HS-5 (cell line): ENCODE results near the gene RAP2B.

Experiments
- DNase-seq: peaks from one replicate; pipeline ENCODE4 v3.0.0-alpha.2; 2012; ENCODE audit warnings: low read depth

The RAP2B gene

DNA sequence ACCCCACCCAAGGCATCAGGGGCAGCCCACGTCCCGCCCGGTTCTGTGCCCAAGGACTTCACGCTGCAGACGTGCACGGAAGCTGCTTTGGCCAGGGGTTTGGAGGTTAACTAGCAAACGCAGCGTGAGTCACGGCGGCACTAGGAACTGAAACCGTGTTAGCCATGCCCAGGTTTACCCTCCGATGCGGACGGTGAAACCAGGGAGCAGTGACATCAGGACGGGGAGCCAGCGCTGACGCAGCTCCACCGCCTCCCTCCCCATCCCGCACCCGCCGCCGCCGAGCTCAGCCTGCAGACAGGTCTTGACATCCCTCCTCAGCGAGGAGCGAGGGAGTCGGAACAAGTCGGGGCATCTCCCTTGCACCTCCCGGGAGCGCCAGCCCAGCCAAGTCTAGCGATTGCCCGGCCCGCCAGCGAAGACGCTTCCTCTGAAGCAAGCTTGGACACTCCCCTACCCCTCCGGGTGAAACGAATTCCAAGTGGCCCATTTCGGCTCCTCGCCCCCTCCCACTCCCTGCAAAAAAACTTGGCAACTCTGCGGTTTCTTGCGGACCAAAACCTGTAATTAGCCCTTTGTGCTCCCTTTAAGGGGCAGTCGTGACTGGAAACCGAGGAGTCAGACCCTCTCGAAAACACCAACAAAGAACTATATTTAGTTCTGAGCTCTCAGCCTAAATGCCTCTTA is 1.4 kb upstream of the RAP2B start:
- peak; percentile 77 for DNase-seq

DNA sequence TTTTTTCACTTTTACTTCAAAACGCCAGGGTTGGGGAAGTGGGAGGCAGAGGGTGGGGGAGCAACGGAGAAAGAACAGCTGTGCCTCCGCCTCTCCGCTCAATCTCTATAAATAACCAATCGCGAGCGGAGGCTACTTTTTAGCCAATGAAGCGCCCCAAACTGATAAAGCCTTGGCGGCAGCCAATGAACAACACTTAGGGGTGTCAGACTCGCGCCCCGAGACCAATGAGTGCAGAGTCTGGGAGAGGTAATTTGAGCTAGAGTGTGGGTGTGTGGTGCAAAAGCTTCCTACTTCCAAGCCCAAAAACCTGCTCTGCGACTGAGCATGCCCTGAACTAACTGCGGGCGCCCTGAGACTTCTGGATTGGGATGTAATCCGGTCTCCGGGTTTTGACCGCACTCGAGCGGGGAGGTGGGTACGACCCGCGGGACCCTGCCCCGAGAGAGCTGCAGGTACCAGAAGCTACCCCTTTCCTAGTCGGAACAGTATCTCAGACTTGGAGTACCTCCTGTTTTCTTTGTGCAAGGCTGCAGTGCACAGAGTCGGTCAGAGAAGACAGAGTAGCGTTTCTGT is 800 bp upstream of the RAP2B start:
- DNase-seq, result peak; percentile 97

- DNase-seq, result no peak
Measured at GRCh38 chr3:153162513-153163392, 727 bp downstream of the RAP2B start.

DNA sequence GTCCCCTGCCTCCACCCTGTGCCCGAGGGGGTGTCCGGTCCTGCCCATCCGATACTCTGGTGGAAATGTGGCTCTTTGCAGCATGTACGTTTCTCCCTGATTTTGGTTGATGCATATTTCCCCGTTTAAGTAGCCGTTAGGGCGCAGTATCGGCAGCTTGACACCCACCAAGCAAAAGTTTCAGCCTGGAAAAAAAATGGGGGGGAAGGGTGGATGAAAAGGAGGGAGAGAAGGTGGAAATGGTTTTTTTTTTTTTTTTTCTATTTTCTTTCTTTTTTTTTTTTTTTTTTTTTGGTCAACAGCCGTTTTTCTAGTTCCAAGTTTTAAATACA is 1.3 kb downstream of the RAP2B start:
- DNase-seq, result no peak

- DNase-seq, result no peak
Measured at GRCh38 chr3:153163756-153164550, 1.9 kb downstream of the RAP2B start.

DNA sequence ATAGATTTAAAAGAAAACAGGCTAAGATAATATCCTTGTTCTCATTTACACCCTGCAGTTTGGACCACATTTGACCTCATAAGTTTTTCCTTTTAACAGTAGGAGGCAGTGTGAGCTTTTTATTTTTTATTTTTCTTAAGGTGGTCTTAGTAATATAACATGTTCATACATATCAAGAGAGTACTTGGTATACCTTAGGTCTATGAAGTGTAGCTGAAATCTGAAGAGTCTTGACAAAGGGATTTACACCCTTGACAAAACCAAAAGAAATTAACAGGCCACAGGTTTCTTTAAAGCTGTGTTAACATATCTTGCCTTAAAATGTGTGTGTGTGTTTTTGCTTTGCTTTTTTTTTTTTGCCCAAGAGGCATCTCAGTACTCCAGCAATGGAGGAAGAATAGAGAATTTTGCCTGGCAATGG is 3.2 kb downstream of the RAP2B start:
- DNase-seq, result no peak

DNA sequence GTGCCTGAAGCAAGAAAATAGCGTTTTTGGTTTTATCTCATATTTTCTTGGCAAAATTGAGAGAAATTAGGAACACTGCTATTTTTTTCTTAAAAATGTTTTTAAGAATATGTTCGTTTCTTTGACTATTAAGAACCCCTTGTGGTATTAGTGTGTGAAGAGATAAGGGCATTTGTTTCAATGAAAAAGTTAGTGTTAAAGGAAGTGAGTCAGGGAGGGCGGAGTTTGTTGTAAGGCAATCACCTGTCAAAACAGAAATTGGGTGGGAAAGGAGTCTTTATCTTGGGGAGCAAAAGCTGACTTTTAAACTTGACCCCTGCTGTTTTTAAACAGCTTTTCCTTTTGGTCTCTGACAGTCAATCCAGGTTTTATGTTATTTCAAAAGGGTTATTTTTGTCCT is 4.2 kb downstream of the RAP2B start:
- DNase-seq, result no peak

DNA sequence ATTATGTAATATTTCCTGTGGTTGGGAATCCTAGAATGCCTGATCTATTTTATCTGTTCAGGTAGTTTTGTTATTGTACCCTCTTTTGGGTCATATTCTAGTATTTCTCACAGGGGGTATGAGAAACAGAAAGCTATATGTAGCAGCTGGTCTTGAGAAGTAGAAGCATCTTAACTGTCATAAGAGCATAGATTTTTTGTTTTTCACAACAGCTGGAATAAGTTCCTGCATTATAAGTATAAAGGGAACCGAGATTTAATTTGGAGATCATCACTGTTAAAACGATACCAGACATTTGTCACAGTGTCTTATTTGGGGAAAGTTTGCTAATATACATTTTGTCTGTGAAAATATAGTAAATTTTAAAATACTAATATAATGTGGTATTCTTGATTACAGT is 4.8 kb downstream of the RAP2B start:
- no peak for DNase-seq

DNA sequence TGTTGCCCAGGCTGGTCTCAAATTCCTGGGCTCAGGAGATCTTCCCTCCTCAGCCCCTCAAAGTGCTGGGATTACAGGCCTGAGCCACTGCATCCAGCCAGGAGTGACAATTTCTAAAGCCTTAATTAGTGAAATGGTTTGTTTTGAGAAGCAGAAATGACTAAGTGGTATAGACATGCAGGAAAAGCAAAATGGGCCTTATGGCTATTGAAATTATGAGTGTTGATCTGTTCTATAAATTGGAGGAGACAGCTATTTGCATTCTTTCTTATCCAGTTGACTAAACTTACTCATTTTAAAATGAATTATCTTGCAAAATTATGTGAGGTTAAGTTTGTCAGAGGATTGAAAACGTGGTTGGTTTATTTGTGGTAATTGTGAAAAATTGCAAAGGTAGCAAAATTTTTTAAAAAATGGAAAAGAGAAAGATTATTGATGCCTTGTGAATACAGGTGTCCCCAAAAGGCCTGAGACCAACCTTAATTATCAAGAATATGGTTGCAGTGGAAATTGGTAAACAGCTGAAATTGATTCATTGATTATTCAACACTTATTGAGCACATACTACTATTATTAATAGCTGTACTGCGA is 7.9 kb downstream of the RAP2B start:
- DNase-seq, result no peak

DNA sequence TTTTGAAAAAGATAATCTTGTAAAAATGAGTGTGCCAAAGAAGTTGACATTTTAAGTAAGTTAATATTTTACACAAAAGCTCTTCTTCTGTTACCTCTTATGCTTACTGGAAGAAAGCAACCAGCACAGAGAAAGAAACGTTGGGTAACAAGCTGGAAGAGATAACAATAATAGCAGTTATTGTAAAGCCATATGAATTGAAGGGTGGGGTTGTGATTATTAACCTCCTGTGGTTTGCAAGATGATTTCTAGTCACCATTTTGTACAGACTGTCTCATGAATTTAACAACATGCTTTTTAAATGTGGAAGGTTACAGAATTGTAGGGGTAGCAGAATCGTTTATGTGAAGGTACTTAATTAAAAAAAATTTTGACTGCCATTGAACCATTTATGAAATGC is 9.2 kb downstream of the RAP2B start:
- DNase-seq, result no peak

DNA sequence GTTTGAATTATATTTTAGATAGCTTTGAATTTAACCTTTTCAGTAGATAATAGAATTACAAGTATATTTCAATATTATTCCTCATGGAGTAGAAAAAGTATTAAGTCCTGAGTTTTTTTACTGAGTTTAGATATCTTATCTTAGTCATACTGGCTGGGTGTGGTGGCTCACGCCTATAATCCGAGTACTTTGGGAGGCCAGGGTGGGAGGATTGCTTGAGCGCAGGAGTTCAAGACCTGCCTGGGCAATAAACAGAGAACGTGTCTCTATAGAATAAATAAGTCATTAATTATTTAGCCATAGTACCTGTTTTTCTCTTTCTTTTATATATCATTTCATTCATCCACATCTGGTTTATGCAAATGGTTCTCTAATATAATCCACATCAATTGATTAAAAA is 9.9 kb downstream of the RAP2B start:
- no peak for DNase-seq

DNA sequence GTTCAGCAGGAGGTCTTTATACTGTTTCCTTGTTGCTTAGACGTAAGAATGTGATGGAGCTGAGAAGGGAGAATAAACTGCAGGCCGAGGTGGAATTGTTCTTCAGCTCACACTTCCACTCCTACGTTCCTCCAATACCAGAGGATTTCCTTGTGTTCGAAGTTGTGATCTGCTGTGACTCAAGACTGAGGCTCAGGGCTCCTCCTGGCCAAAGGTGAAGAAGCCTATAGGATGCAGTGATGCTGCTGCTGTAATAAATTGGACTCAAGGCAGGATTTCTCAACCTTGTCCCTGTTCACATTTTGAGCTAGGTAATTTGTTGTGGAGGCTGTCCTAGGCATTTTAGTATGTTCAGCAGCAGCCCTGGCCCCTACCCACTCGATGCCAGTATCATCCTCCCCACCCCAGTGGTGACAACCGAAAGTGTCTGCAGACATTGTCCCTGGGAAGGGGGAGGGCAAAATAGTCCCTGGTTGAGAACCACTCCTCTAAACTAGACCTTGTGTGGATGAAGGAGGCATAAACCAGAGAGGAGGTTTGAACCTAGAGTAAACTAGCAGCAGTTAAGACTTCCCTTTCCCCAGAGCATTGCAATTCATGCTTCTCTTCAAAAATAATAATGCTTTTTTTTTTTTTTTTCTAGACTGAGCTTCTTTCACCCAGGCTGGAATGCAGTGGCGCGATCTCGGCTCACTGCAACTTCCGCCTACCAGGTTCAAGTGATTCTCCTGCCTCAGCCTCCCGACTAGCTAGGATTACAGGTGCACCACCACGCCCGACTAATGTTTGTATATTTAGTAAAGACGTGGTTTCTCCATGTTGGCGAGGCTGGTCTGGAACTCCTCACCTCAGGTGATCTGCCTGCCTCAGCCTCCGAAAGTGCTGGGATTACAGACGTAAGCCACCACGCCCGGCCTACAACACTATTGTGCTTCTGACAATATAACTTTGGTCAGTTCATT is 11.1 kb downstream of the RAP2B start:
- no peak for DNase-seq

DNA sequence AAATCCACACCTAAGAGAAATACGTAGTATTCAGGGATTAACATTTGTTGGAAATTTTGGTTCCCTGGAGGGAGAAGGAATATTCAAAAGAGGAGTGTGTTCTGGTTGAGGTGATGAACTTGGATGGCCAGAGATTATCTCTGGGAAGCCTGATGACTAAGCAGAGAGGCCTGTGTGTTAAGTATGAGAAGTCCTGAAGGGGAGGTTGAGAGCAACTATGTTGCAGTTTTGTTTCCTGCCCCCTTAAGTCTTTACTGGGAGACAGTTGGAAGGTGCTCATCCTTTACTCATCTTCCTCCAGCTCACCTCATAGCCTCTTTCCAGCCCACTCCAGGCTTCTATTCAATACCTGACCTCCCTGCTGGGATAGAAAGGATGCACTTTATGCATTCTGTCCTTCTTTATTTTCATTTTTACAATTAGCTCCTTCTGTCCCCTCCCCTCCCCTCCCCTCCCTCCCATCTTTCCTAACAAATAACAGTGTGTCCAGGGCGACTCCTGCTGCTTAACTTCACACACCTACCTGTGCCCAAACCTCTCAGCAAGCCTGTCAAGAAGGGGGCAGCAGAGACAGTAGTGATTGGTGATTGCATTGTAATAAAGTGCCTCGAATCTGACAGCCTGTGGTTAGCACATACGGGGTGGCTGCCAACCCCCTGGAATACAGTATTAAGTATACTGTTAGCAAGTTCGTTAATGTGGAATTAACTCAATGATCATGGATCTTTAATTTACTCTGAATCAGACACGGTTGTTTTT is 11.9 kb downstream of the RAP2B start:
- DNase-seq, result peak; percentile 57

DNA sequence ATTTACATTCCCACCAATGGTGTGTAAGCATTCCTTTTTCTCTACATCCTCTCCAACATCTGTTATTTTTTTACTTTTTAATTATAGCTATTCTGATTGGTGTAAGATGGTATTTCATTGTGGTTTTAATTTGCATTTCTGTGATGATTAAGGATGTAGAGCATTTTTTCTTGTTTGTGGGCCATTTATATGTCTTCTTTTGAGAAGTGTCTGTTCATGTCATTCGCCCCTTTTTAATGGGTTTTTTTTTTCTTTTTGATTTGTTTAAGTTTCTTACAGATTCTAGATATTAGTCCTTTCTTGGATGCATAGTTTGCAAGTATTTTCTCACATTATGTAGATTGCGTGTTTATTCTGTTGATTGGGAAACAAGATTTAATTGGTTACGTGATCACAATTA is 14.2 kb downstream of the RAP2B start:
- no peak for DNase-seq

- no peak for DNase-seq
Measured at GRCh38 chr3:153180860-153181372, 18.9 kb downstream of the RAP2B start.

- no peak for DNase-seq
Measured at GRCh38 chr3:153182501-153183293, 20.7 kb downstream of the RAP2B start.

DNA sequence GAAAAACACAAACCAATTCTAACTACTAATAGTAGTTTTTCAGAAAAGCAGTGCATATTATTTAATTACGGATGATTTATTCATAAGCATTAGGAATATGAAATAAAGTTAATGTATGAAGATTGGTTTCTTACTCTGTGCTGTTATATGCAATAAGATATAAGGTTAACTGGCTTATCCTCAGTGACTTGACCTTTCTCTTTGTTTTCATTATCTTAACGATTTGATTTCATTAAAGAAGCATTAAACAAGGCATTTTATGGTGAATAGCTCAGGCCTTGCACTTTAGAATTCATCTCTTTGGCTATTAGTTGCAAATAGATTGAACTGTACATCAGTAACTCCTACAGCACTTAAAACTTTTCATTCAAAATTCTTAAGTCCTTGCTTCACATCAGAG is 28.9 kb downstream of the RAP2B start:
- no peak for DNase-seq

DNA sequence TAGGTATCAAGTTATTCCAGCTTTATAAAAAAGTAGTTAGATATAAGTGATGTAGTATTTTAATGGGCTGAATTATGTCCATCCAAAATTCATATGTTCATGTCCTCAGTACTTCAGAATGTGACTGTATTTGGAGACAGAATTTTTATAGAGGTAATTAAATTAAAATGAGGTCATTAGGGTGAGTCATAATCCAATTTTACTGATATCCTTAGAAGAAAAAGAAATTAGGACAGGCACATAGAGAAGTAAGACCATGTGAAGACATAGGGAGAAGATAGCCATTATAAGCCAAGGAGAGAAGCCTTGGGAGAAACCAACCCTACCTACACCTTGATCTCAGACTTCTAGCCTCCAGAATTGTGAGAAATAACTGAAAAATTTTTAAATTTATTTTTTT is 30.3 kb downstream of the RAP2B start:
- no peak for DNase-seq
